PC-9 (cell line): ENCODE data around the gene UBE2R2. TPM values are rescaled to one million over a fixed set of nuclear protein-coding genes. Genes with fewer than 3 reads are reported as not detected.
"Not testable (repeated sequence)": the region's sequence is repeated elsewhere in the genome, so short reads cannot be mapped to it uniquely, and the experiment has no call there.

Experiments
- BruUV-seq: library from RNA; stranded (reverse); fragments of 400-500 nt; replicated peaks from 2 replicates; lab custom pipeline; 2021; lab: Mats Ljungman, UMichigan
- CTCF ChIA-PET: fragments of 300-600 bp; sonication (Branson Sonifier 250); formaldehyde crosslinking; loops from one replicate; lab custom pipeline; 2022; ENCODE audit warnings: antibody characterized with exemption; lab: Charles Lee
- POLR2A ChIA-PET: fragments of 300-600 bp; sonication (Branson Sonifier 250); formaldehyde crosslinking; loops from one replicate; lab custom pipeline; 2022; ENCODE audit warnings: antibody characterized with exemption; ENCODE audit not compliant: unreplicated experiment; lab: Charles Lee
- DNase-seq, 2 experiments: peaks; one replicate each; pipeline versions ENCODE4 v3.0.0 to v3.0.0-alpha.2; 2015 to 2022; ENCODE audit warnings: mixed read lengths in 1 of 2
- H2AFZ ChIP-seq: fragments of 200-600 bp; sonication (generic); 2 replicates; pipeline ENCODE4 v1.8.1; 2017; ENCODE audit warnings: antibody characterized with exemption
- H3F3A ChIP-seq: fragments of 200-600 bp; sonication (generic); 2 replicates; pipeline ENCODE4 v1.8.1; 2017; ENCODE audit warnings: antibody characterized with exemption, mild to moderate bottlenecking, low read depth; ENCODE audit not compliant: insufficient read depth
- H3K27ac ChIP-seq: fragments of 200-600 bp; sonication (generic); 2 replicates; pipeline ENCODE4 v1.6.1; 2016; ENCODE audit warnings: mixed run types
- H3K27me3 ChIP-seq: fragments of 200-600 bp; sonication (generic); 2 replicates; pipeline ENCODE4 v1.6.1; 2016; ENCODE audit warnings: low read depth, mixed run types; ENCODE audit not compliant: insufficient read depth
- H3K36me3 ChIP-seq: fragments of 200-600 bp; sonication (generic); 2 replicates; pipeline ENCODE4 v1.6.1; 2016; ENCODE audit warnings: low read depth, mixed run types
- H3K4me1 ChIP-seq: fragments of 200-600 bp; sonication (generic); replicated peaks from 2 replicates; pipeline ENCODE4 v1.6.1; 2016; ENCODE audit warnings: mixed run types; ENCODE audit not compliant: insufficient read depth
- H3K4me2 ChIP-seq: fragments of 200-600 bp; sonication (generic); 2 replicates; pipeline ENCODE4 v1.6.1; 2017; ENCODE audit warnings: mixed run types
- H3K4me3 ChIP-seq: fragments of 200-600 bp; sonication (generic); 2 replicates; pipeline ENCODE4 v1.6.1; 2016; ENCODE audit warnings: mixed run types
- H3K79me2 ChIP-seq: fragments of 200-600 bp; sonication (generic); 2 replicates; pipeline ENCODE4 v1.6.1; 2017; ENCODE audit warnings: low read depth, mixed run types
- H3K9me2 ChIP-seq: fragments of 200-600 bp; sonication (generic); 2 replicates; pipeline ENCODE4 v1.8.1; 2017; ENCODE audit warnings: mild to moderate bottlenecking; ENCODE audit not compliant: insufficient read depth
- H3K9me3 ChIP-seq: fragments of 200-600 bp; sonication (generic); 2 replicates; pipeline ENCODE4 v1.8.1; 2016; ENCODE audit warnings: low read depth; ENCODE audit not compliant: insufficient read depth
- H4K20me1 ChIP-seq: fragments of 200-600 bp; sonication (generic); 2 replicates; pipeline ENCODE4 v1.8.1; 2017; ENCODE audit not compliant: insufficient read depth
- CTCF ChIP-seq: fragments of 200-600 bp; sonication (generic); conservative IDR thresholded peaks from 2 replicates; pipeline ENCODE4 v1.6.1; 2017; ENCODE audit warnings: mixed run types, antibody characterized with exemption, mild to moderate bottlenecking, moderate library complexity
- EZH2 ChIP-seq: fragments of 200-600 bp; sonication (generic); IDR thresholded peaks from 2 replicates; pipeline ENCODE4 v1.8.0; 2017; ENCODE audit warnings: antibody characterized with exemption, low read depth
- intact Hi-C: fragments of 100-400 bp; cut with micrococcal nuclease; formaldehyde crosslinking; loops from one replicate; pipeline ENCODE4 v1.10.0; 2022; ENCODE audit not compliant: unreplicated experiment
- total RNA-seq: library from RNA; stranded (reverse); gene quantifications from 2 replicates; pipeline ENCODE4 v1.2.3, GENCODE V29; 2021

The UBE2R2 gene
- total RNA-seq, 1 experiment from 2014 or later, result 38.9 TPM

DNA sequence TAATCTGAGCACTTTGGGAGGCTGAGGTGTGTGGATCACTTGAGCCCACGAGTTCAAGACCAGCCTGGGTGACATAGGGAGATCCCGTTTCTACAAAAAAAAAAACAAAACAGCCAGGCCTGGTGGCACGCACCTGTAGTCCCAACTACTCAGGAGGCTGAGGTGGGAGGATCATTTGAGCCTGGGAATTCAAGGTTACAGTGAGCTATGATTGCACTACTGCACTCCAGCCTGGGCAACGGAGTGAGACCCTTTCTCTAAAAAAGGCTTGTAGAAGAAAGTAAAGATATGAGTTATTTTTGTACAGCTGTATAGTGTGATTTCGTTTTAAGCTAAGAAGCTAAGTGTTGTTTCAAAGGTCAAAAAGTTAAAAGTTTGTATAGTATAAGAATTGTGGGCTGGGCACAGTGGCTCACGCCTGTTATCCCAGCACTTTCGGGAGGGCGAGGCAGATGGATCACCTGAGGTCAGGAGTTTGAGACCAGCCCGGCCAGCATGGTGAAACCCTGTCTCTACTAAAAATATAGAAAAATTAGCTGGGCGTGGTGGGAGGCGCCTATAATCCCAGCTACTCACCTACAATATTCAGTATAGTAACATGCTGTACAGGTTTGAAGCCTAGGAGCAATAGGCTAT is 18.8 kb downstream of the UBE2R2 start:
- no peaks in the 10 kb centered on the region for H3K4me1 ChIP-seq
- no peaks in the 10 kb centered on the region for H3K27me3 ChIP-seq
- intact Hi-C loops, result no loop called here
- peaks cover 94% of the 10 kb centered on the region for H3K79me2 ChIP-seq
- no peak overlapping the region for H3K4me3 ChIP-seq
- no peak for TF ChIP-seq EZH2
- TF ChIP-seq CTCF, result no peak
- peaks cover 48% of the 10 kb centered on the region for H4K20me1 ChIP-seq
- no peak overlapping the region for H3K4me2 ChIP-seq
- no peak overlapping the region for H2AFZ ChIP-seq
- ChIA-PET POLR2A (no interaction called here), CTCF (no interaction called here)
- H3K36me3 ChIP-seq, result no peaks in the 10 kb centered on the region
- no peaks in the 10 kb centered on the region for H3K9me2 ChIP-seq
- no peaks in the 10 kb centered on the region for H3K9me3 ChIP-seq
- no peak for DNase-seq
- peak overlapping the region; percentile 16; the same call in 1 of the 2 replicates for H3K27ac ChIP-seq
- BruUV-seq, result no TSS peak
- peaks cover 3% of the 10 kb centered on the region; the same call in 1 of the 2 replicates for H3F3A ChIP-seq

DNA sequence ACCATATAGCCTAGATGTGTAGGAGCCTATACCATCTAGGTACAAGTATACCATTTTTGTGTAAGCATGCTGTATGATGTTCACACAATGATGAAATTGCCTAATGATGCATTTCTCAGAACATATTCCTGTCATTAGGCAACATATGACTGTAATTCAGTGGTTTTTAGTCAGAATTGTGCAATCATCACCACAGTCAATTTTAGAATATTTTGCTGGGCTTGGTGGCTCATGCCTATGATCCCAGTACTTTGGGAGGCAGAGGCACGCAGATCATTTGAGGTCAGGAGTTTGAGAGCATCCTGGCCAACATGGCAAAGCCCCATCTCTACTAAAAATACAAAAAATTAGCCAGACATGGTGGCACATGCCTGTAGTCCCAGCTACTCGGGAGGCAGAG is 19.3 kb downstream of the UBE2R2 start:
- peak in 1 of 2 experiments; percentile 38 for DNase-seq
- H3K27ac ChIP-seq, BruUV-seq, POLR2A ChIA-PET, H3K4me3 ChIP-seq, CTCF ChIA-PET, H3K9me2 ChIP-seq, H3K4me1 ChIP-seq, H3K4me2 ChIP-seq, H3K27me3 ChIP-seq, H3K9me3 ChIP-seq, H3K36me3 ChIP-seq, H3F3A ChIP-seq, H2AFZ ChIP-seq, intact Hi-C loops: not testable (repeated sequence)
- H4K20me1 ChIP-seq, result peaks cover 50% of the 10 kb centered on the region
- peaks cover 94% of the 10 kb centered on the region for H3K79me2 ChIP-seq

DNA sequence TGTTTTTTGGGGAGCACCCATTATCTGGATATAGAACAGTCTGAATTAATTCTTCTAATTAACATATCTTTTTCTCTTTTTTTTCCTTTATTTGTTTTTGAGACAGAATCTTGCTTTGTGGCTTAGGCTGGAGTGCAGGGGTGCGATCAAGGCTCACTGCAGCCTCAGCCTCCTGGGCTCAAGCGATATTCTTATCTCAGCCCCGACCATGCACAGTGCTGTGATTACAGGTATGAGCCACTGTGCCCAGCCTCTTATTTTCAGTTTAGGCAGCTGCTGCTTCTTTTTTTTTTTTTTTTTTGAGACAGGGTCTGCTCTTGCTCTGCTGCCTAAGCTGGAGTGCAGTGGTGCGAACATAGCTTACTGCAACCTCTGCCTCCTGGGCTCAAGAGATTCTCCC is 20.2 kb downstream of the UBE2R2 start:
- POLR2A ChIA-PET, result no interaction called here
- TF ChIP-seq CTCF (no peak), EZH2 (no peak)
- Histone ChIP-seq H3K79me2 (peaks cover 95% of the 10 kb centered on the region), H3K36me3 (no peaks in the 10 kb centered on the region), H2AFZ (no peak overlapping the region), H3F3A (peaks cover 3% of the 10 kb centered on the region; the same call in 1 of the 2 replicates), H3K27ac (no peak overlapping the region), H3K4me2 (no peak overlapping the region), H3K9me2 (no peaks in the 10 kb centered on the region), H4K20me1 (peaks cover 57% of the 10 kb centered on the region), H3K27me3 (no peaks in the 10 kb centered on the region), H3K9me3 (no peaks in the 10 kb centered on the region), H3K4me1 (no peaks in the 10 kb centered on the region), H3K4me3 (no peak overlapping the region)
- BruUV-seq, result no TSS peak
- CTCF ChIA-PET, result no interaction called here
- intact Hi-C loops, result no loop called here
- DNase-seq, result no peak
